IPS-18c (cell line): ENCODE data around the gene NREP.

Experiments
- H3K4me3 ChIP-seq: 2 replicates; pipeline ENCODE4 v1.7.0; 2013; ENCODE audit warnings: low read depth, mild to moderate bottlenecking, low read length, moderate library complexity; ENCODE audit not compliant: insufficient read depth
- H3K9me3 ChIP-seq: one replicate; pipeline ENCODE4 v1.6.1; 2013; ENCODE audit warnings: mild to moderate bottlenecking, low read length, moderate library complexity; ENCODE audit not compliant: control insufficient read depth, insufficient read depth

Gene NREP

DNA sequence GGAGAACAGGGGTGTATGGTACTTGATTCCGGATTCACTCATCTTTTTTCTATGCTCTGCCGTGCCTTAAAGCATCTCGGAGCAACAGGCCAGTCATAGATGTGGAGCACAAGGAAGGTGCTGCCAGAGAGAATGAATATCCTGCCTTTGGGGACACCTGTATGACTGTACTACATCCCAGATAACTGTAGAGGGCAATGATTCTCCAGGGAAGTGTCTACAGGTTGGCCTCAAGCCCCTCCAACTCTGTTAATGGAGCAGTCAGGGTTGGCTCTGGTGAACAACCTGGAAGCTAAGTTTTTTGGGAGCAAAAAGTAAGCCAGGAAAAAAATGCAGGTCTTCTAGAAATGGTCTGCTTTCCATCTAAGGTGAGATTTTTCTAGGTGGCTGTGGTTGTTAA lies 71.0 kb downstream of the NREP start:
- Histone ChIP-seq H3K9me3 (no peaks in the 10 kb centered on the region), H3K4me3 (no peak overlapping the region)

DNA sequence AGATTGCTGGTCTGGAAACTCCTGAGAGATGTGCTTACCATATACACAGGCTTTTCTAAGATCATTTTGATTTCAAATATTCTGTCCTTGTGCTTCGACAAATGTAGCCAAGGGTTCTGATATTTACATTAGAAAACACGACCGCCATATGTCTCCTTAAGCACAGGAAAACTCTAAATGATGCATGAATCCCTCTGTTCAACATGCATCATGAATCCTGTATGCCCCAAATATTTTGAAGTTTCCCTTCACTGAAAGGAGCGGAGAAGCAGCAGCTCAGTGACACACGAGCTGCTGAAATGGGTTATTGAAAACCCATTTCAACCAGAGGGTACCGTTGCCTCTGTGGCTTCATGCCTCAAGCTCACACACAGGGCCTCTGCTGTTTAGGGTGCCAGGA lies 74.4 kb downstream of the NREP start:
- H3K4me3 ChIP-seq: no peak overlapping the region
- no peaks in the 10 kb centered on the region for H3K9me3 ChIP-seq

DNA sequence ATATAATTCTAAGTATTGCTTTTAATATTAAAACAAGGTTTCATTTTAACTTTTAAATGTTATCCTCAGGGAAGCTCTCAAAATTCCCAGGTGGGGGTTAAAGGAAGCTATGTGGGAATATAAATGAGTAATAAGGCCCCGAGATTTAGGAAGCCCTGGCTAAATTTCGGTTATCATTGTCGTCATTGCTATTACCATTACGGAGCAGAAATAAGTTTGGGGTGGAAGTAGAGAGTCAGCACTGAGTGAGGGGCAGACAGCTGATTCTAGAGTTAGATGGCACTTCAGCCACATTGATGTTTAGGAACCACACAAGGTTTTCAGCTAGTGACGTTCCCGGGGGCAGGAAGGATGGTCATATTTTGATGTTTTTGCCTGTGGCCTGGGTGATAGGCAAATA lies 74.9 kb downstream of the NREP start:
- Histone ChIP-seq H3K9me3 (no peaks in the 10 kb centered on the region), H3K4me3 (no peak overlapping the region)

DNA sequence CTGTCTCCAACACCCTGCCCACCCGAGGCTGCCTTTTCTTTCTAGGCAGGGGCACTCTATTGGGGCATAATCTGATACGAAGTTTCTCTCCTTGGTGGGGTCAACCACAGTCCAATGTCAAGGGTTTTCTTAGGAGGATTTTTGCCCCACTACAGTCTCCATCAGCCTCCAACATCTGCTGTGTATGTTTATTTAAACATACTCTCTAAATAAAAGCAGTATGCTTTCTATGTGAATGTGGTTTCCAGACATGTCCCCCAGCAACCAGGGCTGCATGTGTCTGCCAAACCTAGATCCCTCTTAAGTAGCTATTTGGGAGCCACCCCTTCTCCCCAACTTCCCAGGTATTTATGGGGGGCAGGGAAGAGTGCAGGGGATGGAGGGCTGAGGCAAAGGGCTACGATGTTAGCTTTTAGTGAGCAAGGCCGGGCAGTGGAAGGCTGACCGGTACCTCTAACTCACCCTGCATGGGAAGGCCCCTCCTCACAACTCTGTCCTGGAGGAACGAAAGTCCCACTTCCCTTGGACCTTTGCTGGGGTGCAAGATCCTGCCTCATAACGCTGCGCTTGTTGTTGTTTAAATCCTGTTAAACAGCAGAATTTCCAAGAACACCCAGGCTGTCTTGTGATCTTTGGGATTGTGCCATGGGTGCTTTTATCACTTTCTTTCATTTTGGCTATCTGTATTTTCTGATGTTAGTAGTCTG lies 75.4 kb downstream of the NREP start:
- Histone ChIP-seq H3K9me3 (no peaks in the 10 kb centered on the region), H3K4me3 (no peak overlapping the region)

DNA sequence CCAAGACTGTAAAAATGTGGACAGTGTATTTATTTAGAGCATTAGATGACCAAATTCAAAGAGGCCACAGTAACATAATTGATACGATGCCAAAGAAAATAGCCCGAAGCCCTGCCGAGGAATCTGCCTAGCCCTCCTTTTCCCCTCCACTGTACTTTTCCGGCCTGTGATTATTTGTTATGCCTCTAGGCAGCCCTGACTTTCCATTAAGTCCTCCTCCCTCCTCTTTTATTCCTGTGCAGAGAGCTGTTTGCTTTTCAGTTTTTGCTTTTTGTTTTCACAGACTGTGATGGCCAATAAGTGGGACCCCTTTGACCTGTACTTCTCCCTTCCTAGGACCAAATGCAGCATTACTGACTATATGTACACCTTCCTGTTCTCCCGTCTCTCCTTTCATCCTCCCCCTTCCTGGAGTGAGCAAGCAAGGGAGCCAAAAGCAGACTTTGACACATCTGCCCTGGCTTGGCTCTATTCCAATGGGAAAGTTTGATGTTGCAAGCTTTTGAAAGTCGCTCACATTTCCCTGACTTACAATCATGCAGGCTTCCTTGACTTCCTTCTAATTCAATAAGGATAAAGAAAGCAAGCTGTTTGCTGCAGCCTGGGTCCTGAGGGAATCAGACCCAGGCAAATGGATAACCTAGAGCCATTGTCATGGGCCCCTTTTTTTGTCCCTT lies 76.1 kb downstream of the NREP start:
- no peak overlapping the region for H3K4me3 ChIP-seq
- H3K9me3 ChIP-seq: no peaks in the 10 kb centered on the region

DNA sequence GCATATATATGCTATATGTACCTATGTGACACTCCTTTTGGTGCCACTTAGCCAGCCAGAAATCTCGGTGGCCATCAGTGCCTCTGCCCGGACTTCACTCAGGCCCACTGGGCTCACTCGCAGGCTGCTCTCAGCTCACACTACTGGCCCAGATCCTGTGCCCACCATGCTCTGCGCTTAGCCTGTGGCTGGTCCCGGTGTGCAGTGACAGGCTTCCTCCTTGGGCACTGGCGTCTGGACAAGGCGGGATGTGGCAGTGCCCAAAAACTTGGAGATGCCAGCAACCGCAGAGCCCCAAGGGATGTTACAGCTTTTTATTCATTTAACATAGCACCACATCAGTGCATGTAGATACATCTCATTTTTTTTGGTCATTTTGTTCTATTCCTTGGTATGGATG lies 77.4 kb downstream of the NREP start:
- Histone ChIP-seq H3K9me3 (no peaks in the 10 kb centered on the region), H3K4me3 (no peak overlapping the region)
